ENCODE results near the gene OTUD5.

DNA sequence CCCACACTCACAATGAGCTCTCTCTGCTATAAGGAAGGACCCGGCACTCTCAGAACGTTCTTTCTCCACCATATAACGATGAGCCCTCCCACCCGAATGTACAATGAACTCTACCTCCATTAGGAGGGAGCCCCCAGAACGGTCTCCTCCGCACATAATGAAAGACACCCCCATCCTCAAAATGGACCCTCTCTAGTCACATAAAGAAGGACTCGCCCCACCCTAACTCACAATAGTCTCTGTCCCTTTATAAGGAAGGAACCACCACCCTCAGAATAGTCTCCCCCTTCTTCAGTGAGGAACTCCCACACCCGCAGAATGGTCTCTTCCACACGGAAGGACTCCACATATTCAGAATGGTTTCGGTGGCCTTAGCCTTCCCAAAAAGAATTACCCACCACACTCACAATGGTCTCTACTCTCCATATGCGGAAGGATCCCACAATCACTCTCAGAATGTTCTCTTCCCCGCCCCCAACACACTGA, 46.4 kb downstream of the OTUD5 start:
- TF ChIP-seq, protein P1, sequence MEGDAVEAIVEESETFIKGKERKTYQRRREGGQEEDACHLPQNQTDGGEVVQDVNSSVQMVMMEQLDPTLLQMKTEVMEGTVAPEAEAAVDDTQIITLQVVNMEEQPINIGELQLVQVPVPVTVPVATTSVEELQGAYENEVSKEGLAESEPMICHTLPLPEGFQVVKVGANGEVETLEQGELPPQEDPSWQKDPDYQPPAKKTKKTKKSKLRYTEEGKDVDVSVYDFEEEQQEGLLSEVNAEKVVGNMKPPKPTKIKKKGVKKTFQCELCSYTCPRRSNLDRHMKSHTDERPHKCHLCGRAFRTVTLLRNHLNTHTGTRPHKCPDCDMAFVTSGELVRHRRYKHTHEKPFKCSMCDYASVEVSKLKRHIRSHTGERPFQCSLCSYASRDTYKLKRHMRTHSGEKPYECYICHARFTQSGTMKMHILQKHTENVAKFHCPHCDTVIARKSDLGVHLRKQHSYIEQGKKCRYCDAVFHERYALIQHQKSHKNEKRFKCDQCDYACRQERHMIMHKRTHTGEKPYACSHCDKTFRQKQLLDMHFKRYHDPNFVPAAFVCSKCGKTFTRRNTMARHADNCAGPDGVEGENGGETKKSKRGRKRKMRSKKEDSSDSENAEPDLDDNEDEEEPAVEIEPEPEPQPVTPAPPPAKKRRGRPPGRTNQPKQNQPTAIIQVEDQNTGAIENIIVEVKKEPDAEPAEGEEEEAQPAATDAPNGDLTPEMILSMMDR (IDR thresholded peaks at IDR 0.05): no peak
- no peak for TF ChIP-seq POLR2A (IDR thresholded peaks at IDR 0.05)

Data from heart left ventricle (tissue), 13 donors.